NCI-H1092 treated with DMSO at 0.1 percent for 48 hours (cell line): ENCODE measurements around the gene LCN9.
A peak's percentile ranks its signal among the peaks of the same experiment; 100 is the strongest.
"Not testable (repeated sequence)": the region's sequence is repeated elsewhere in the genome, so short reads cannot be mapped to it uniquely, and the experiment has no call there.

ENCODE experiments used
- DNase-seq: peaks from one replicate; lab custom pipeline; 2025; lab: John Stamatoyannopoulos, UW

Gene LCN9

GRCh38 chr9:135647884-135648283, 15.2 kb upstream of the LCN9 start:
- DNase-seq, result no peak

GRCh38 chr9:135648494-135649410, 14.4 kb upstream of the LCN9 start:
- DNase-seq, result no peak

- no peak for DNase-seq
Measured at GRCh38 chr9:135649508-135649907, 13.6 kb upstream of the LCN9 start.

- DNase-seq, result no peak
Measured at GRCh38 chr9:135650408-135650807, 12.7 kb upstream of the LCN9 start.

GRCh38 chr9:135655317-135655716, 7.8 kb upstream of the LCN9 start:
- no peak for DNase-seq

GRCh38 chr9:135657416-135657815, 5.7 kb upstream of the LCN9 start:
- no peak for DNase-seq

GRCh38 chr9:135659252-135659651, 3.9 kb upstream of the LCN9 start:
- DNase-seq, result no peak

GRCh38 chr9:135660407-135660806, 2.7 kb upstream of the LCN9 start:
- no peak for DNase-seq

GRCh38 chr9:135661816-135662560, 1.1 kb upstream of the LCN9 start:
- no peak for DNase-seq

- no peak for DNase-seq
Measured at GRCh38 chr9:135663451-135663770, 302 bp downstream of the LCN9 start.

GRCh38 chr9:135663857-135664256, 748 bp downstream of the LCN9 start:
- no peak for DNase-seq

GRCh38 chr9:135664266-135664665, 1.2 kb downstream of the LCN9 start:
- no peak for DNase-seq

GRCh38 chr9:135664801-135665794, 2.0 kb downstream of the LCN9 start:
- no peak for DNase-seq

- no peak for DNase-seq
Measured at GRCh38 chr9:135665795-135666189, 2.7 kb downstream of the LCN9 start.

- DNase-seq, result no peak
Measured at GRCh38 chr9:135666534-135667462, 3.7 kb downstream of the LCN9 start.

- peak; percentile 3 for DNase-seq
Measured at GRCh38 chr9:135667463-135668001, 4.4 kb downstream of the LCN9 start.

- not testable (repeated sequence) for DNase-seq
Measured at GRCh38 chr9:135669018-135669417, 5.9 kb downstream of the LCN9 start.

- DNase-seq, result no peak
Measured at GRCh38 chr9:135669616-135670285, 6.6 kb downstream of the LCN9 start.

- DNase-seq, result no peak
Measured at GRCh38 chr9:135670721-135671590, 7.8 kb downstream of the LCN9 start.
